Occipital lobe (tissue), 2 donors: ENCODE measurements around the gene SEC14L1. TPM values are rescaled to one million over a fixed set of nuclear protein-coding genes. Genes with fewer than 3 reads are reported as not detected.
"Not testable (repeated sequence)": the region's sequence is repeated elsewhere in the genome, so short reads cannot be mapped to it uniquely, and the experiment has no call there.

ENCODE experiments used
- DNase-seq: peaks from one replicate; lab custom pipeline; 2025; lab: John Stamatoyannopoulos, UW
- total RNA-seq: library from RNA; depleted of rRNA; stranded (reverse); fragments of >200 nt; gene quantifications from one replicate; pipeline ENCODE4 v1.2.3, GENCODE V29; 2014

The SEC14L1 gene
- total RNA-seq, result 66.9 TPM

- DNase-seq, result no peak
Observed at GRCh38 chr17:77140878-77141767, at the start of gene SEC14L1. Gene SEC14L1, plus strand, starts transcription at chr17:77140969. Its CDS starts 2,628 bp downstream, at chr17:77143597.

GRCh38 chr17:77092025-77092424, 48.7 kb upstream of the SEC14L1 start:
- DNase-seq, result no peak

DNA sequence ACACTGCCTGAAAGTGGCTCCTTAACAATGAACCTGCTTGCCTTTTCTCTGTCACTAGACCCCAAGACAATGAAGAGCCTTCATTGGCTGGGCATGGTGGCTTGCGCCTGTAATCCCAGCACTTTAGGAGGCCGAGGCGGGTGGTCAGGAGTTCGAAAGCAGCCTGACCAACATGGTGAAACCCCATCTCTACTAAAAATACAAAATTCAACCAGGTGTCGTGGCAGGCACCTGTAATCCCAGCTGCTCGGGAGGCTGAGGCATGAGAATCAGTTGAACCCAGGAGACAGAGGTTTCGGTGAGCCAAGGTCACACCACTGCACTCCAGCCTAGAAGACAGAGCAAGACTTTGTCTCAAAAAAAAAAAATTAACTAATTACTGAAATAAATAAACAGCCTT, 45.3 kb upstream of the SEC14L1 start:
- no peak for DNase-seq

DNA sequence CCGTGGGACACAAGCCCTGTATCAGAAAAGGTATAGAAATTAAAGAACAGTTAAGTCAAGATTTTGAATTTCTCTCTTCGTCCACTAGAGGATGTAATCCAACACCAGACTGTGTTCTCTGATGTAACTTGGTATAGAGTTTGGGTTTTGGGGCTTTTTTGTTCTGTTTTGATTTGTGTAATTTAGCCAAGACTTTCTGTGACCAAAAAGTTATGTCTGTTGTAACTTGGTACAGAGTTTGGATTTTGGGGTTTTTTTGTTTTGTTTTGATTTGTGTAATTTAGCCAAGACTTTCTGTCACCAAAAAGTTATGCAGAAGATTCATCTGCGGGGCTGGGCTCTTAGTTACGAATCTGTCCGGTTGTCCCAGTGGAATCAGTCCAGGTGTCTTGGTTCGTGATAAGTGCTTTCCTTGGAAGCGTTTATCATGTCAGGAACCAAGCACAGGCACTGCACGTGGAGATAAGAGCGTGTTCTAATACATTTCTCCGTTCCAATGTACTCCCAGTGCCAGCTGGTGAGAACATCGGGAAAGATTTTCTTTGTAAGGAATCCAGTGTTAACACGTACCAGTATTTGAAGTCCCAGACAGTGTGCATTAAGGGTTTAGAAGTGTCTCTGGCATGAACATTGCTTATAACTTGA, 44.1 kb upstream of the SEC14L1 start:
- DNase-seq, result no peak

GRCh38 chr17:77097631-77098180, 43.1 kb upstream of the SEC14L1 start:
- DNase-seq, result no peak

GRCh38 chr17:77098884-77099545, 41.8 kb upstream of the SEC14L1 start:
- DNase-seq, result peak; percentile 69

DNA sequence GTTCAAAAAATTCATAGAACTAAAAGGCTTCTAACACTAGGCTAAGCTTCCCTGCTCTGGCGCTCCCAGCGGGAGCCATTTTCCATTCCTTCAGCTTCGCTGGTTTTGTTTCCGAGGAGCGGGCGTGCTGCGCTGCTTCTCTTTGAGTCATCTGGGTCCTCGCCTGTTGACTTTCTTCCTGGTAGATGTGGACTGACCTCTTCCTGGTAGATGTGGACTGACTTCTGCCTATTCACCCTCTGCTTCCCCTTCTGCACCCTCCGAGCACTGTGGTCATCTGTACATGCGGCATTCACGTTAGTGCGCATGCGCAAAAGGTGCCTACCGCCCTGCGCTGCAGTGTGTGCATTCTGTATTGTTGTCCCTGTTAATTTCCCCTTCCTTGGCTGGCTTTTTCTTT, 40.8 kb upstream of the SEC14L1 start:
- no peak for DNase-seq

- no peak for DNase-seq
Observed at GRCh38 chr17:77101521-77102410, 39.0 kb upstream of the SEC14L1 start.

- not testable (repeated sequence) for DNase-seq
Observed at GRCh38 chr17:77102411-77103134, 38.2 kb upstream of the SEC14L1 start.

- DNase-seq, result no peak
Observed at GRCh38 chr17:77105706-77106105, 35.1 kb upstream of the SEC14L1 start.

DNA sequence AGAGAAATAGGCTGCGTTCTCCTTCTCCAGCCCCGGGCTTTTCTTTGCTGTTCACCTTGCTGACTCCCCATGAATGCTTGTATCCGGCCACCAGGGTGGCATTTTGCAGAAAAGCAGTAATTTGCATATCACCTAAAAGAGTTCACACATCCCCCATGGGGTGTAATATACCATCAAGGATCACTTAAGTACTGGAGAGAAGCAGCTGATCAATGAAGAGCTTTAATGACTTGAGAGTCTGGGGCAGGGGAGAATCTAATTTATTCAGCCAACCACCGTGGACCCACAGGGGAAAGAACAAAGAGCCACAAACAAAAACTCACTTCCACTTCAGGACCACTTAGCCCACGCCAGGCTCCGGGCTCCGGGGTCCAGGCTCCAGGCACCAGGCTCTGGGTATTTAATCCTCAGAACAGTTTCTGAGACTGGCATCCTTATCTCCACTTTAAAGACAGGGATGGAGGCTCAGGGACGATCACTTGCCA, 33.9 kb upstream of the SEC14L1 start:
- DNase-seq, result no peak

DNA sequence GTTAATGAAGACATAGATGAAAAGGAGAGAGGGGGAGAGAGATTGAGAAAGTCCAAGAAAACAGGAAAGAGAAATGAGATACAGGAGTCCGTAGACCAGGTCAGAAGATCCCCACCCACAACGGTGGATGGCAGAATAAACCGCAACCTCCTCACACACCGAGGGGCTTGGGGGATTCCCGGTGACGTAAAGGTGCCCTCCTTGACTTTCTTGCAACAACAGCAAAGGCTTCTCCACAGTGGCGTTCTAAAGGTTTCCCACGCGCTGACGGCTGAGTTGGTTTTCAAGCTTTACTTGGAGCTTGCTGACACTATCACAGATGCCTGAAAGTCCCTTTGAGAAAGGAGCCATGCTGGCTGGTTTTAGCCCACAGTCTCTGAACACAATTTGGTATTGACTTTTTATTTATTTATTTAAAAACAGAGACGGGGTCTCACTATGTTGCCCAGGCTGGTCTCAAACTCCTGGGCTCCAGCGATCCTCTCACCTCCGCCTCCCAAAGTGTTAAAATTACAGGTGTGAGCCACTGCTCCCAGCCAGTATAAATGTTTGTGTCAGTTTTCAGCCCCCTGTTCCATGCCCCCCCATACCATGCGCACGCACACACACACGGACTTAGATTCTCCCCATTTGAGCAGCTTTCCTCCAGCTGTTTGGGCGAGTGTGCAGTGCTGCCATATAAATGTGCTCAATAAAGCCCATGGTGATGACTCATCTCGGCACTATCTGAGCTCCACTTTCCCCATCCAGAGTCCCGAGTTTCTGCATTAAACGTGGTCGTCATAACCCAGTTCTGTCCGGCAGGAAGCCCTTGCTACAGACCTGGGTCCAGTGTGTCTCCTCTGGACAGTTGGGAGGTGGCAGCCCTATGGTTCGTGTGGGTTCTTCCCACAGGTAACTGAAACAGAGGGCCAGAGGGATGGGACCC, 33.0 kb upstream of the SEC14L1 start:
- no peak for DNase-seq

GRCh38 chr17:77109159-77109759, 31.5 kb upstream of the SEC14L1 start:
- DNase-seq, result no peak

GRCh38 chr17:77109764-77110359, 30.9 kb upstream of the SEC14L1 start:
- DNase-seq, result no peak

- DNase-seq, result not testable (repeated sequence)
Observed at GRCh38 chr17:77111165-77111933, 29.4 kb upstream of the SEC14L1 start.

DNA sequence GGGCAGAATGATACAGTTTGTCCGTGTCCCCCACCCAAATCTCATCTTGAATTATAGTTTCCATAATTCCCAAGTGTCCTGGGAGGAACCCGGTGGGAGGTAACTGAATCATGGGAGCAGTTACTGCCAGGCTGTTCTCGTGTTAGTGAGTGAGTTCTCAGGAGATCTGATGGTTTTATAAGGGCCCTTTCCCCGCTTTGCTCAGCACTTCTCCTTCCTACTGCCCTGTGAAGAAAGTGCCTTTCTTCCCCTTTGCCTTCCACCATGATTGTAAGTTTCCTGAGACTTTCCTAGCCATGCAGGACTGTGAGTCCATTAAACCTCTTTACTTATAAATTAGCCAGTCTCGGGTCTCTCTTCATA, 28.9 kb upstream of the SEC14L1 start:
- DNase-seq, result no peak

- DNase-seq, result no peak
Observed at GRCh38 chr17:77115510-77115909, 25.3 kb upstream of the SEC14L1 start.
